ENCODE results near the gene RBM7.

RBM7 gene

DNA sequence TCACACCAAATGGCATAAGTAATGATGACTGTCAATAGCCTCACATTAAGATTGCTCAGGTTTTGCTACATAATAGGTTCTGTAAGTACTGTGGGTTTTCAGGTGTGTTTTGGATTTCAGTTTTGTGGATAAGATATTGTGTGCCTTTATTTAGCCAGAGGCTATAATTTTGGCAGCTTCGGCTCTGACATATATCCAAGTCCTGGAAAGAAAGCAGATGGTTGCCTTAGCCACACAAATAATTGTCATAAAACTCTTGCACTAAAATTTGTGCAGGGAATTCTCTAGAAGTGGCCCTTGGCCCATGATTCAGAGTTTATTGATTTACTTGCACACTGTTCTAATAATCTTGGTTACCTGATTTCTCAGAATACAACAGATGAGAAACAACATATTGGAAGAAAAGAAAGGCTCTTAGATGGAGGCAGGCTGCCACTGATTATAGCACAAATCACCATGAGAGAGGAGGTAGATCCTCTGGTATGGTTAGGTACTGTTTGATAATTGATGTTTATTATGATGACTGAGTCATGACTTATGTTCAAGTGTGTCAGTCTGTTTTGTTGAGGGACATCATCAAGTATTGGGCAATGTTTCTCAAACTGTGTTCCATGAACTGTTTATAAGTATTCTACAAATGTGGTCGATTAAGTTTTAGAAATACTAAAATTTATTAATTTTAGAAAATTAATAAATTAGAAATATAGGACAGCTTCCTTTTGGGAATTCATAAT is 48.5 kb downstream of the RBM7 start:
- TF ChIP-seq CEBPB (IDR thresholded peaks at IDR 0.05) (no peak), YY1 (IDR thresholded peaks at IDR 0.05; ENCODE audit: low read depth) (no peak), EP300 (IDR thresholded peaks at IDR 0.05; ENCODE audit: borderline replicate concordance) (no peak), NFIC (IDR thresholded peaks at IDR 0.05) (no peak), TCF12 (IDR thresholded peaks at IDR 0.05; ENCODE audit: low read depth) (no peak), TAF1 (IDR thresholded peaks at IDR 0.05; ENCODE audit: low read depth) (no peak)
- TF ChIP-seq, protein P1, sequence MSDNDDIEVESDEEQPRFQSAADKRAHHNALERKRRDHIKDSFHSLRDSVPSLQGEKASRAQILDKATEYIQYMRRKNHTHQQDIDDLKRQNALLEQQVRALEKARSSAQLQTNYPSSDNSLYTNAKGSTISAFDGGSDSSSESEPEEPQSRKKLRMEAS (IDR thresholded peaks at IDR 0.05): no peak

DNA sequence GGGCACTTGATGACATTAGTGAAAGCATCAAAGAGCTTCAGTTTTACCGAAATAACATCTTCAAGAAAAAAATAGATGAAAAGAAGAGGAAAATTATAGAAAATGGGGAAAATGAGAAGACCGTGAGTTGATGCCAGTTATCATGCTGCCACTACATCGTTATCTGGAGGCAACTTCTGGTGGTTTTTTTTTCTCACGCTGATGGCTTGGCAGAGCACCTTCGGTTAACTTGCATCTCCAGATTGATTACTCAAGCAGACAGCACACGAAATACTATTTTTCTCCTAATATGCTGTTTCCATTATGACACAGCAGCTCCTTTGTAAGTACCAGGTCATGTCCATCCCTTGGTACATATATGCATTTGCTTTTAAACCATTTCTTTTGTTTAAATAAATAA is 49.4 kb downstream of the RBM7 start:
- TF ChIP-seq CREB1 (IDR thresholded peaks at IDR 0.05; ENCODE audit: low read depth) (no peak), CEBPB (IDR thresholded peaks at IDR 0.05) (no peak), TCF12 (IDR thresholded peaks at IDR 0.05; ENCODE audit: low read depth) (no peak), ZBTB7A (IDR thresholded peaks at IDR 0.05; ENCODE audit: low read depth) (no peak), NFIC (IDR thresholded peaks at IDR 0.05) (no peak), YY1 (IDR thresholded peaks at IDR 0.05; ENCODE audit: low read depth) (no peak), FOXM1 (IDR thresholded peaks at IDR 0.05; ENCODE audit: borderline replicate concordance, low read depth) (no peak)
- TF ChIP-seq, protein P2, sequence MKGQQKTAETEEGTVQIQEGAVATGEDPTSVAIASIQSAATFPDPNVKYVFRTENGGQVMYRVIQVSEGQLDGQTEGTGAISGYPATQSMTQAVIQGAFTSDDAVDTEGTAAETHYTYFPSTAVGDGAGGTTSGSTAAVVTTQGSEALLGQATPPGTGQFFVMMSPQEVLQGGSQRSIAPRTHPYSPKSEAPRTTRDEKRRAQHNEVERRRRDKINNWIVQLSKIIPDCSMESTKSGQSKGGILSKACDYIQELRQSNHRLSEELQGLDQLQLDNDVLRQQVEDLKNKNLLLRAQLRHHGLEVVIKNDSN (IDR thresholded peaks at IDR 0.05): no peak

DNA sequence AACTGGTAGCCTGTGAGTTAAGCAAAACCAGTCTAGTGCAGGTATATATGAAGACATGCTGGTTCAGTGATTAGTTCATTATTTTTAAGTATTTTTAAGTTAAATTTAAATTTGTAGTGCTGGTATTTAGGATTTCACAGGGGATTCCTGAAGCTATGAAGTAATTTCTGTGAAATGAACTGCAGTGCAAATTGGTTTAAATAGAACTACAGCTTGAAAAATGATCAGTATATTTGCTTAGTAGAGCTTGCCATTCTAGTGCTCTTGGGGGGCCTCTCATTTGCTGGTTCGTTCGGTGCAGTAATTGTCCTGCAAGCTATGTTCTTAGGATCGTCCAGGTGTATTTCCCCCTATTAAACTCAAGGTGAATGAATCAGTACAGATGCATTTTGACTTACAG is 51.9 kb downstream of the RBM7 start:
- TF ChIP-seq, protein P3, sequence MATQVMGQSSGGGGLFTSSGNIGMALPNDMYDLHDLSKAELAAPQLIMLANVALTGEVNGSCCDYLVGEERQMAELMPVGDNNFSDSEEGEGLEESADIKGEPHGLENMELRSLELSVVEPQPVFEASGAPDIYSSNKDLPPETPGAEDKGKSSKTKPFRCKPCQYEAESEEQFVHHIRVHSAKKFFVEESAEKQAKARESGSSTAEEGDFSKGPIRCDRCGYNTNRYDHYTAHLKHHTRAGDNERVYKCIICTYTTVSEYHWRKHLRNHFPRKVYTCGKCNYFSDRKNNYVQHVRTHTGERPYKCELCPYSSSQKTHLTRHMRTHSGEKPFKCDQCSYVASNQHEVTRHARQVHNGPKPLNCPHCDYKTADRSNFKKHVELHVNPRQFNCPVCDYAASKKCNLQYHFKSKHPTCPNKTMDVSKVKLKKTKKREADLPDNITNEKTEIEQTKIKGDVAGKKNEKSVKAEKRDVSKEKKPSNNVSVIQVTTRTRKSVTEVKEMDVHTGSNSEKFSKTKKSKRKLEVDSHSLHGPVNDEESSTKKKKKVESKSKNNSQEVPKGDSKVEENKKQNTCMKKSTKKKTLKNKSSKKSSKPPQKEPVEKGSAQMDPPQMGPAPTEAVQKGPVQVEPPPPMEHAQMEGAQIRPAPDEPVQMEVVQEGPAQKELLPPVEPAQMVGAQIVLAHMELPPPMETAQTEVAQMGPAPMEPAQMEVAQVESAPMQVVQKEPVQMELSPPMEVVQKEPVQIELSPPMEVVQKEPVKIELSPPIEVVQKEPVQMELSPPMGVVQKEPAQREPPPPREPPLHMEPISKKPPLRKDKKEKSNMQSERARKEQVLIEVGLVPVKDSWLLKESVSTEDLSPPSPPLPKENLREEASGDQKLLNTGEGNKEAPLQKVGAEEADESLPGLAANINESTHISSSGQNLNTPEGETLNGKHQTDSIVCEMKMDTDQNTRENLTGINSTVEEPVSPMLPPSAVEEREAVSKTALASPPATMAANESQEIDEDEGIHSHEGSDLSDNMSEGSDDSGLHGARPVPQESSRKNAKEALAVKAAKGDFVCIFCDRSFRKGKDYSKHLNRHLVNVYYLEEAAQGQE (IDR thresholded peaks at IDR 0.05; ENCODE audit: low read depth): no peak
- TF ChIP-seq NFIC (IDR thresholded peaks at IDR 0.05) (no peak), CREB1 (IDR thresholded peaks at IDR 0.05; ENCODE audit: low read depth) (no peak), EP300 (IDR thresholded peaks at IDR 0.05; ENCODE audit: borderline replicate concordance) (no peak)
